Stomach (tissue), 4 donors: ENCODE measurements around the gene MYOZ3.
A peak's percentile ranks its signal among the peaks of the same experiment; 100 is the strongest.

Experiments
- CTCF ChIP-seq, 7 experiments: fragments of 450-650 bp in 4 of 7; fragments of 200-600 bp in 3 of 7; sonication (generic) in 3 of 7; IDR thresholded peaks; one replicate each; pipeline ENCODE4 v1.5.1; 2016 to 2019; ENCODE audit warnings: antibody characterized with exemption in 7 of 7, control low read depth in 2 of 7, mild to moderate bottlenecking in 1 of 7
- EP300 ChIP-seq: sonication (generic); formaldehyde crosslinking; IDR thresholded peaks from one replicate; pipeline ENCODE4 v1.6.1; 2017; ENCODE audit warnings: antibody characterized with exemption
- POLR2A ChIP-seq, 4 donors: fragments of 450-650 bp; IDR thresholded peaks; one replicate each; pipeline ENCODE4 v1.6.1; 2016; ENCODE audit warnings: antibody characterized with exemption in 4 of 4, control low read depth in 2 of 4, mild to moderate bottlenecking in 1 of 4, moderate library complexity in 1 of 4
- POLR2AphosphoS5 ChIP-seq, 3 donors: sonication (generic); formaldehyde crosslinking; IDR thresholded peaks; one replicate each; pipeline ENCODE4 v1.6.1; 2016; ENCODE audit warnings: antibody characterized with exemption in 3 of 3

GRCh38 chr5:150616024-150616470, 45.0 kb upstream of the MYOZ3 start:
- TF ChIP-seq CTCF (IDR thresholded peaks at IDR 0.05) (no peak), POLR2A (IDR thresholded peaks at IDR 0.05) (no peak), POLR2AphosphoS5 (IDR thresholded peaks at IDR 0.05) (peak in 2 of 3 donors; percentile 44 to 80), EP300 (no peak)
